Measurements from ENCODE around the gene SLC6A8. TPM values are rescaled to one million over a fixed set of nuclear protein-coding genes. Genes with fewer than 3 reads are reported as not detected.

The SLC6A8 gene
- polyA plus RNA-seq, 1 donor: 139 TPM

DNA sequence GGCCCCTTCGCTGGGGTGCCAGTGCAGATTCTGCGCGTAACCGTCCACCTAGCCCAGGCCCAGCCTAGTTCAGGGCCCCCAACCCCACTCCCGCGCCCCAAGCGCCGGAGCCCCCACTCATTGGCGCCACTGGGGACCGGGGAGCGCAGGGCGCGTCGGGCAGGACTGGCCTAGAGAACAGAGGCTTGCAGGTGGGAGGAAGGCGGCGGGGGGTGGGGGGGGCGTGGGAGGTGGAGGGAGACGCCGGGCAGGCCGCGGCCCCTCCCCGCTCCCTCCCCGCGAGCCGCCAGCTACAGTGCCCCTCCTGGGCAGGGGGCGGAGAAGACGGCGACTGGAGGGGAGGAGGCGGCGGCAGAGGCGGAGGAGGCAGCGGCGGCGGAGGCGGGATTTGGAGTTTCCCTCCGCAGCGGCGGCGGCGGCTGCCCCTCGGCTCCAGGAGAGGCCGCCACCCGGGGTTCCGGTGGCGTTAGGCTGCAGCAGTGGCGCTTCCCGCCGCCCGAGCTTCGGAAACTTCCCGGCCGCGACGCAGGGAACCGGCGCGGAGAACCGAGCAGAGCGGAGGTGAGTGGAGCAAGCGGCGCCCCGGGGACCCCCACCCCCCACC lies 45.6 kb upstream of the SLC6A8 start:
- H3K27ac ChIP-seq (ENCODE audit: low read length): no peak overlapping the region
- H3K4me1 ChIP-seq (ENCODE audit: control insufficient read depth, insufficient read depth, low read length): peaks cover 11% of the 10 kb centered on the region
- H3K27me3 ChIP-seq (ENCODE audit: control insufficient read depth, insufficient read depth, low read length): peaks cover 52% of the 10 kb centered on the region
- H3K4me3 ChIP-seq (ENCODE audit: low read length): no peak overlapping the region
- no CpG with 5 or more reads among the region's 62 CpGs for WGBS (ENCODE audit: insufficient coverage, low lambda C conversion rate)
- no peak for DNase-seq
- H3K36me3 ChIP-seq (ENCODE audit: control insufficient read depth, insufficient read depth, low read length): no peaks in the 10 kb centered on the region
- H3K9me3 ChIP-seq (ENCODE audit: control insufficient read depth, low read depth, low read length): peaks cover 8% of the 10 kb centered on the region

DNA sequence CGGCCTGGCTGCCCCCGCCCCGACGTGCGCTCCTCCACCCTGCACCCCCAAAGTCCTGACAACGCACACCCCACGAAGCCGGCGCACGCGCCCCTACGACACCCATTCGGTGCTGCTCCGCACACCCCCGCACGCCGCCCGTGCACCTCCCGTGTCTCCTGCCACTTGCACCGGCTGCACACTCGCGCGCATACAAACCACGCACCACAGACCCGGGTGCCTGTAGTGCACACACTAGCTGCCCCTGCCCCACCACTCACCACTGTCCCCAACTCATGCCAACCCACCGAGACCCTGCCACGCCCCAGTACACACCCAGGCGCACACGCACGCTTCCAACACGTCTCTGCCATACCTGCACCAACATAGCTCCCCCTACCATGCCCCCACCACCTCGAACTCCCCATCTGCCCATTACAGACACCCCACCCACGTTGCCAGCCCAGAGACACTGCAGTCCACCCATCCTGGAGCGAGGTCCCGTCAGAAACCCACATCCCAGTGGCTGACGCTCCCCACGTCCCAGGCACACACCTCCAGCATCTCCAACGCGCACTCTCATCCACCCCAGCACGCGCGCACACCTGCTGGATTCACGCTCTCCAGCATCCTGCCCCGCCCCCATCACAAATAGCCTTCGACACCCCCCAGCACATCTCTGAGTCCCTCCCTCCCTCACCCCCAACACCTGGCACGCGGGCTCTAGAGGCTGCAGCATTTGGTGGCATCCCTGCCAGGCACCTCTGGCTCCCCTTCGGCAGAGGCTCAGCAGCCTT lies 44.9 kb upstream of the SLC6A8 start:
- WGBS (ENCODE audit: insufficient coverage, low lambda C conversion rate): no CpG with 5 or more reads among the region's 48 CpGs
- no peak overlapping the region for H3K4me3 ChIP-seq (ENCODE audit: low read length)

DNA sequence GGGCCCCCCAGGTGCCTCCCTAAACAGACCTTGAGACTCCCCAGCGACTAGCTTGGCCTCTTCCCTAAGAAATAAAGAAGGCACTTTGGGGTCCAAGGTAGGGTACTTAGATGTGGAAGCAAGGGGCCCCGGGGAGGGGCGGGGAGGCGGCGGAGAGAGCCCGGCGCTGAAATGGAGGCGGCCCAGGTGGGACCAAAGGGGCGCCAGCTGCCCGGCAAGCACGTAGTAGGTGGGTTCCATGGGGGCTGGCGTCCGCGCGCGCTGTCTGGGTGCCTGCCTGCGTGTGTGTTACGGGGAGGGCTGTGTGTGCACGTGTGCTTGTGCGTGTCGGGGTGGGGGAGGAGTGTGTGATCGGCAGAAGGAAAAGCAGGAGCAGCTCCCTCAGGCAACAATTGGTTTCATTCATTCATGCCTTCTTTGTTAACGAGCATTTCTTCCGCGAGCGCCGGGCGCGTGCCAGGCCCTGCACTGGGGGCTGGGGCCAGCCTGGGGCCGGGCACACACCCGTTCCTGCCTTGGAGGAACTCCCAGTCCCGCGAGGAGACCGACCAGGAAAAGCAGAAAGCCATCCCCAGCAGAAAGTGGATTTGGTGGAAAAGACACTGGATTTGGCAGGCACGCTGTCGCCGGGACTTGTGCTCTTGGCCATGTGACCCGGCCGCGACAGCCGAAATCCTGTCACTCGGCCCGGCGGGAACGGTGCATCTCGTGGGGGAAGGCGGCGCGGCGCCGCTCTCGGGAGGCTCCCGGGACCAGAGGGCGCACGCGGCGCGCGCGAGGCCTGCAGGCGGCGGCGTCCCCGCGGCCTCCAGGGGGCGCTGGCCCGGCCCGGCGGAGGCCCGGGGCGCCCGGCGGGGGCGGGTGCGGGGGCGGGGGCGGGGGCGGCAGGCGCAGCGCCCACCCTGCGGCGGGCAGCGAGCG lies 44.0 kb upstream of the SLC6A8 start:
- H3K27ac ChIP-seq (ENCODE audit: low read length): no peak overlapping the region
- H3K4me1 ChIP-seq (ENCODE audit: control insufficient read depth, insufficient read depth, low read length): peaks cover 11% of the 10 kb centered on the region
- peak in 1 of 2 donors; percentile 26 for DNase-seq
- H3K9me3 ChIP-seq (ENCODE audit: control insufficient read depth, low read depth, low read length): peaks cover 8% of the 10 kb centered on the region
- no CpG with 5 or more reads among the region's 84 CpGs for WGBS (ENCODE audit: insufficient coverage, low lambda C conversion rate)
- peaks cover 64% of the 10 kb centered on the region for H3K27me3 ChIP-seq (ENCODE audit: control insufficient read depth, insufficient read depth, low read length)
- no peaks in the 10 kb centered on the region for H3K36me3 ChIP-seq (ENCODE audit: control insufficient read depth, insufficient read depth, low read length)
- no peak overlapping the region for H3K4me3 ChIP-seq (ENCODE audit: low read length)

More for the DNA sequence above, 44.9 kb upstream of the SLC6A8 start:
- H3K4me1 ChIP-seq (ENCODE audit: control insufficient read depth, insufficient read depth, low read length): peaks cover 11% of the 10 kb centered on the region
- H3K36me3 ChIP-seq (ENCODE audit: control insufficient read depth, insufficient read depth, low read length): no peaks in the 10 kb centered on the region
- peaks cover 8% of the 10 kb centered on the region for H3K9me3 ChIP-seq (ENCODE audit: control insufficient read depth, low read depth, low read length)
- no peak overlapping the region for H3K27ac ChIP-seq (ENCODE audit: low read length)
- H3K27me3 ChIP-seq (ENCODE audit: control insufficient read depth, insufficient read depth, low read length): peaks cover 58% of the 10 kb centered on the region
- DNase-seq: no peak

DNA sequence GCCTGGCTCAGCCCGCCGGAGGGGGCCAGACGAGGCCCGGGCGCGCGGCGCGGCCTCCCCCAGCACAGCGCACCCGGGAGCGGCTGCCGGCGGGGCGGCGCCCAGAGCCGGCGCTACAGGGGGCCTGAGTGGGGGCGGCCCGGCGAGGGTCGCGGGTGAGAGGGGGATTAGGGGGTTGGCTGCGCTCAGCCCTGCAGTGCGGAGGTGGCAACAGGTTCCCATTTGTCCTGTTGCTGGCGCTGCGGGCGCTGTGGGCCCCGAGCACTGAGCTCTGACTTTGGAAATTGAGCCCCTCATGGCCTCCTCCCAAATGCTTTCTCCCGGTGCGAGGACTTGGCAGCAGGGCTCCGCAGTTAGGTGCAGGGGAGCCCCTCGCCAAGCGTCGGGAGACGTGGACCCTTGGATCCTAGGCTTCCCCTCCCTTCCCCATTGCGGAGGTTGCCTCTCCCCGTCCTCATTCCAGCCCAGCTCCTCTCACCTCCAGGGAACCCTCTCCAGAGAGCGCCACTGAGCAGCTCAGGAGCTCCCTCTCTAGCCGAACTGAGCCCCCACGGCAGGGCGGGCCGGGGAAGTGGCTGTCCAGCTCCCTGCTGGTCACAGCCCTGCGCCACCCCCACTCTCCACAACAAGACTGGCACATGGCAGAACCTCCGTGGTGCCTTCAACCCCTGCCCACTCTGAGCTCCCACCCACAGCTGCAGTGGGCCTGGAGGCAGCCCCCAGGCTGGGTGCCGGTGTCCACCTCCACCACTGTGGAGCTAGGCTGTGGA lies 43.2 kb upstream of the SLC6A8 start:
- no CpG with 5 or more reads among the region's 46 CpGs for WGBS (ENCODE audit: insufficient coverage, low lambda C conversion rate)
- Histone ChIP-seq H3K27me3 (ENCODE audit: control insufficient read depth, insufficient read depth, low read length) (peaks cover 70% of the 10 kb centered on the region), H3K27ac (ENCODE audit: low read length) (no peak overlapping the region), H3K36me3 (ENCODE audit: control insufficient read depth, insufficient read depth, low read length) (no peaks in the 10 kb centered on the region), H3K4me1 (ENCODE audit: control insufficient read depth, insufficient read depth, low read length) (peaks cover 11% of the 10 kb centered on the region), H3K9me3 (ENCODE audit: control insufficient read depth, low read depth, low read length) (peaks cover 11% of the 10 kb centered on the region), H3K4me3 (ENCODE audit: low read length) (no peak overlapping the region)
- DNase-seq: no peak

DNA sequence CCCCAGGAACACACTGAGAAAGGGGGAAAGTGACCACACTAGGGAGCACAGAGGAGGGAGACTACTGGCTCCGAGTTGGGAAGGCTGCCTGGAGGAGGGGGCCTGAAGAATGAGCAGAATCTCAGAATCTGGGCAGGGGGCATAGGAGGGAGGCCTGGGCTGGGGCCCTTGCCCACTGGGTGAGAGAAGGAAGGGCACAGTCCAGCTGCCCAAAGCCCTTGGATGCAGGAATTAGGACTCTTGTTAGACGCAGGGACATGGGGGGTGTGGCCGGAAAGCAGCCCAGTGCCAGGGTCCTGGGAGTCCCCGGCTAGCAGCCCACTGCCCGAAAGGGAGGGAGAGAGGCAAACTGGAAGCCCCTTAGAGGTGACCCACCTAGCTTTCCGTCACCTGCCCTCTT lies 42.6 kb upstream of the SLC6A8 start:
- Histone ChIP-seq H3K4me1 (ENCODE audit: control insufficient read depth, insufficient read depth, low read length) (peaks cover 11% of the 10 kb centered on the region), H3K9me3 (ENCODE audit: control insufficient read depth, low read depth, low read length) (peaks cover 11% of the 10 kb centered on the region), H3K36me3 (ENCODE audit: control insufficient read depth, insufficient read depth, low read length) (no peaks in the 10 kb centered on the region), H3K27me3 (ENCODE audit: control insufficient read depth, insufficient read depth, low read length) (peaks cover 70% of the 10 kb centered on the region), H3K27ac (ENCODE audit: low read length) (no peak overlapping the region), H3K4me3 (ENCODE audit: low read length) (no peak overlapping the region)
- no peak for DNase-seq
- WGBS (ENCODE audit: insufficient coverage, low lambda C conversion rate): no CpG with 5 or more reads among the region's 6 CpGs

DNA sequence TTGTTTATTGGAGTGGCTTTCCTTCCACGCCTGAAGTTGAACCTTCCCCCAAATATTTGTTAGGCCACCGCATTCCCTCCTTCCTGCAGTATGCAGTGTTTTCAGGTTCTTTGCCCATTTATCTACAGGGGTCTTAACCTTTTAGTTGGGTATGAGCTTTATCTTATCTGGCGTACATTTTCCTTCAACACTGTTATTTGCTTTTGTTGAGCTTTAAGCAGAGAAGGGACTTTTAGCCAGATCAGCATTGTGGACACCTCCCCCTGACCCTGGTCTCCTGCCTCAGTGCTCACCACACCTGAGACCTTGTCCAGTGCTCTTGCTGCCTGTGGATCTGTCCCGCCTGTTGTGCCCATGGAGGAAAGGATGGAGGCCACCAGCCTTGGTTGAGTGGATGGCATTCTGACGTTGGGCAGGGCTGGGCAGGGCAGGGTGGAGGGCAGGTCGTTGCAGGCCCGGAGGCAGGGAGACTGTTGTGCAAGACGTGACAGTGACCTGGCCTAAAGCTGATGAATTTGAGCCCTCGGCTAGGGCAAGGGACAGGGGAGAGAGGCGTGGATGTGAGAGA lies 41.7 kb upstream of the SLC6A8 start:
- Histone ChIP-seq H3K9me3 (ENCODE audit: control insufficient read depth, low read depth, low read length) (peaks cover 11% of the 10 kb centered on the region), H3K27me3 (ENCODE audit: control insufficient read depth, insufficient read depth, low read length) (peaks cover 68% of the 10 kb centered on the region), H3K4me1 (ENCODE audit: control insufficient read depth, insufficient read depth, low read length) (peaks cover 11% of the 10 kb centered on the region), H3K36me3 (ENCODE audit: control insufficient read depth, insufficient read depth, low read length) (no peaks in the 10 kb centered on the region), H3K4me3 (ENCODE audit: low read length) (no peak overlapping the region), H3K27ac (ENCODE audit: low read length) (no peak overlapping the region)
- no peak for DNase-seq
- no CpG with 5 or more reads among the region's 10 CpGs for WGBS (ENCODE audit: insufficient coverage, low lambda C conversion rate)

DNA sequence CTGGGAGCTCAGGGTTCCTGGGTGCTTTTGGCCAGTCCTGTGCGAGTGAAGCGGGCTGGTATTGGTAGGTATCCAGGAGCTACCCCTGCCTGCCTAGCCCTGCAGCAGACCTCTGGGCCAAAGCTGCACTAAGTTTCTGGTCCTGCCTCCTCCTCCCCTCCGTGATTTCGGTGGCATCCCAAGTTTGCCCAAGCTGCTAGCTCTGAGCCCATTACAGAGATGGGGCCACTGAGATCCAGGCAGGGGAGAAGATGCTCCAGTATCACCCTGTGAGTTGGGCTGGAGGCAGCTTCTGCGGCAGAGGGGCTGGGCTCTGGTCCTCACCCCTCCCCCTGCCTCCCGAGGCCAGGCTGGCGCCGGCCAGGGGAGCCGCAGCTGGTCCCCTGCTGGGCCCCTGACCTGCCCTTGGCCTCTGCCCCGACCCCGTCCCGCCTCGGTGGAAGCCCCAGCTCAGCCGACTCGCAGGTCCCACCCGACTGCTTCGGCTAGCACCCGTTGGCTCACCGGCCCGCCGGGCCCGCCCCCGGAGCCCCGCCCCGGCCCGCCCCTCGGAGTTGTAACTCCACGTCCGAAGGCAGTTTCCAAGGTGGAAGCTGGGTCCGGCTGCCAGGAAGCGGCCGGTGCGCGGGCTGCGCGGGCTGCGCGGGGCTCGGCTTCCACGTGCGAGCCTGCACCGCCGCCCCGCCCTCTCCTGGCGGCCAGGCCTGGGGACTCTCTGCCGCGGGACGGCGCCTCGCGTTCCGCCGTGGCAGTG lies 40.9 kb upstream of the SLC6A8 start, which contains the start of gene DUSP9:
DUSP9 (plus strand) TSS at position 584 of the 754 bp plus-strand sequence. CDS start 751 bp downstream, outside the sequence.
- no CpG with 5 or more reads among the region's 53 CpGs for WGBS (ENCODE audit: insufficient coverage, low lambda C conversion rate)
- peaks cover 11% of the 10 kb centered on the region for H3K9me3 ChIP-seq (ENCODE audit: control insufficient read depth, low read depth, low read length)
- H3K36me3 ChIP-seq (ENCODE audit: control insufficient read depth, insufficient read depth, low read length): no peaks in the 10 kb centered on the region
- H3K4me1 ChIP-seq (ENCODE audit: control insufficient read depth, insufficient read depth, low read length): peaks cover 11% of the 10 kb centered on the region
- peak in 1 of 2 donors; percentile 53 for DNase-seq
- no peak within 1 kb of the TSS for H3K27ac ChIP-seq (ENCODE audit: low read length)
- peak within 1 kb of the TSS; percentile 21 for H3K4me3 ChIP-seq (ENCODE audit: low read length)
- peaks cover 60% of the 10 kb centered on the region for H3K27me3 ChIP-seq (ENCODE audit: control insufficient read depth, insufficient read depth, low read length)

DNA sequence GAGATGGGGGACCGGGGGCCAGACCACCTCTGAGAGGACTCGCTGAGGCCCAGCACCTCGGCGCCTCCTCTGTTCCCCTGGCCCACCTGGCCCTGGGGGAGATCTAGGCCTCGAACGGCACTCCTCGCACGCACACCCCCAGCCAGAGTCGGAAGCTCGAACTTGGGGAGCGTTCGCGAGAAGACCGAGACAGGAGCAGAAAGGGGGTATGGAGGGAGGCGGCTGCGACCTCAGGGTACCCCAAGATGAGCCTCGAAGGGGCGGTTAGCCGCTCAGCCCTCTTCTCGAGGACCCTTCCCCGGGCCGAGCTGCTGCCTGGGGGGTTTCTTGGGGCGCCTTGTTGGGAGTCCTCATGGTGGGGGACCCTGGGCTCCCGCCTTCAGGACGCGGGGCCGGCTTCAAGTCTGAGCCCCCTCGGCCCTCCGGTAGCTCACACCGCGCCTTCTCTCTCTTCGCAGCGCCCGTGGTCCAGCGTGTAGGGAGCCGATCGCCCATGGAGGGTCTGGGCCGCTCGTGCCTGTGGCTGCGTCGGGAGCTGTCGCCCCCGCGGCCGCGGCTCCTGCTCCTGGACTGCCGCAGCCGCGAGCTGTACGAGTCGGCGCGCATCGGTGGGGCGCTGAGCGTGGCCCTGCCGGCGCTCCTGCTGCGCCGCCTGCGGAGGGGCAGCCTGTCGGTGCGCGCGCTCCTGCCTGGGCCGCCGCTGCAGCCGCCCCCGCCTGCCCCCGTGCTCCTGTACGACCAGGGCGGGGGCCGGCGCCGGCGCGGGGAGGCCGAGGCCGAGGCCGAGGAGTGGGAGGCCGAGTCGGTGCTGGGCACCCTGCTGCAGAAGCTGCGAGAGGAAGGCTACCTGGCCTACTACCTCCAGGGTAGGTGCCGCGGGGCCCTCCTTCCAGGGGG lies 40.0 kb upstream of the SLC6A8 start:
- Histone ChIP-seq H3K4me3 (ENCODE audit: low read length) (peak overlapping the region; percentile 21), H3K9me3 (ENCODE audit: control insufficient read depth, low read depth, low read length) (peaks cover 11% of the 10 kb centered on the region), H3K36me3 (ENCODE audit: control insufficient read depth, insufficient read depth, low read length) (no peaks in the 10 kb centered on the region), H3K27me3 (ENCODE audit: control insufficient read depth, insufficient read depth, low read length) (peaks cover 56% of the 10 kb centered on the region), H3K27ac (ENCODE audit: low read length) (no peak overlapping the region), H3K4me1 (ENCODE audit: control insufficient read depth, insufficient read depth, low read length) (peaks cover 8% of the 10 kb centered on the region)
- no CpG with 5 or more reads among the region's 85 CpGs for WGBS (ENCODE audit: insufficient coverage, low lambda C conversion rate)
- no peak for DNase-seq
